Mucosa of descending colon (tissue), 3 donors: ENCODE data around the gene ANKFY1. TPM values are rescaled to one million over a fixed set of nuclear protein-coding genes. Genes with fewer than 3 reads are reported as not detected.
A peak's percentile ranks its signal among the peaks of the same experiment; 100 is the strongest.

Source experiments
- ATAC-seq: fragments of 200-7000 bp; cut with Tn5 transposase; one replicate; pipeline ENCODE4 v1.9.1; 2020; ENCODE audit warnings: mild to moderate bottlenecking, moderate library complexity
- DNase-seq, 3 donors: peaks; one replicate each; pipeline ENCODE4 v3.0.0-alpha.2; 2020
- H3K36me3 ChIP-seq: fragments of 200-600 bp; one replicate; pipeline ENCODE4 v1.8.0; 2021; ENCODE audit warnings: low read depth, mild to moderate bottlenecking
- H3K4me1 ChIP-seq: fragments of 200-600 bp; one replicate; pipeline ENCODE4 v1.8.0; 2021; ENCODE audit warnings: low read depth, mild to moderate bottlenecking
- H3K4me3 ChIP-seq: fragments of 200-600 bp; one replicate; pipeline ENCODE4 v1.8.0; 2021; ENCODE audit warnings: mild to moderate bottlenecking
- H3K9me3 ChIP-seq: fragments of 200-600 bp; one replicate; pipeline ENCODE4 v1.8.0; 2021; ENCODE audit warnings: mild to moderate bottlenecking
- intact Hi-C, 2 donors: fragments of 100-400 bp; cut with DNase I in 1 of 2; cut with micrococcal nuclease in 1 of 2; formaldehyde crosslinking; loops; one replicate each; pipeline versions ENCODE4 v1.11.0 to v1.11.1; 2022; cut with DNase I, micrococcal nuclease
- total RNA-seq, 3 donors: library from RNA; stranded (reverse); fragmentation: NEBNext Ultra II Directional in 2 of 3; extraction: Animal tissue kit (Norgen Biotek cat#: 25700) in 2 of 3; gene quantifications; one replicate each; pipeline versions ENCODE4 v1.2.1 to v1.2.4, GENCODE V29; 2021 to 2023
- TF ChIP-seq, protein P1 (sequence below): fragments of 200-600 bp; IDR thresholded peaks from one replicate; pipeline ENCODE4 v1.8.0; 2022; ENCODE audit warnings: antibody characterized with exemption, mild to moderate bottlenecking
- donor health status: DM: no; HTN: no; CAD: no; lungs with moderate emphysema.
- donor health status: DM: no; HTN: no; CAD: no.
- donor health status: DM: no; HTN: yes; CAD: no.

ANKFY1 gene
- total RNA-seq, 3 donors from 2014 or later: 52.0 to 94.3 (median 59.5) TPM

DNA sequence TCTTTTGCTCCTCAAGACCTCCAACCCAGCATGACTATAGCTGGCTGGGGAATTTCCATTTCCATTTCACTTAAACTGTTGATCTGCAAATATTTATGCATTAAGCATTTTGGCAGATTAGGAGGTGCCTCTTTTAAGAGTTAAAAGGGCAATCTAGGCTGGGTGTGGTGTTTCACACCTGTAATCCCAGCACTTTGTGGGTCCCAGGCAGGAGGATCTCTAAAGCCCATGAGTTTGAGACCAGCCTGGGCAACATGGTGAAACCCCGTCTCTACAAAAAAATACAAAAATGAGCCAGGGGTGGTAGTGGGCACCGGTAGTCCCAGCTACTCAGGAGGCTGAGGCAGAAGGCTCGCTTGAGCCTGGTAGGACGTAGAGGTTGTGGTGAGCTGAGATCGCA, 17.1 kb downstream of the ANKFY1 start:
- no peaks in the 10 kb centered on the region for H3K36me3 ChIP-seq
- peaks cover 40% of the 10 kb centered on the region for H3K4me1 ChIP-seq
- no peaks in the 10 kb centered on the region for H3K9me3 ChIP-seq
- TF ChIP-seq, protein P1, sequence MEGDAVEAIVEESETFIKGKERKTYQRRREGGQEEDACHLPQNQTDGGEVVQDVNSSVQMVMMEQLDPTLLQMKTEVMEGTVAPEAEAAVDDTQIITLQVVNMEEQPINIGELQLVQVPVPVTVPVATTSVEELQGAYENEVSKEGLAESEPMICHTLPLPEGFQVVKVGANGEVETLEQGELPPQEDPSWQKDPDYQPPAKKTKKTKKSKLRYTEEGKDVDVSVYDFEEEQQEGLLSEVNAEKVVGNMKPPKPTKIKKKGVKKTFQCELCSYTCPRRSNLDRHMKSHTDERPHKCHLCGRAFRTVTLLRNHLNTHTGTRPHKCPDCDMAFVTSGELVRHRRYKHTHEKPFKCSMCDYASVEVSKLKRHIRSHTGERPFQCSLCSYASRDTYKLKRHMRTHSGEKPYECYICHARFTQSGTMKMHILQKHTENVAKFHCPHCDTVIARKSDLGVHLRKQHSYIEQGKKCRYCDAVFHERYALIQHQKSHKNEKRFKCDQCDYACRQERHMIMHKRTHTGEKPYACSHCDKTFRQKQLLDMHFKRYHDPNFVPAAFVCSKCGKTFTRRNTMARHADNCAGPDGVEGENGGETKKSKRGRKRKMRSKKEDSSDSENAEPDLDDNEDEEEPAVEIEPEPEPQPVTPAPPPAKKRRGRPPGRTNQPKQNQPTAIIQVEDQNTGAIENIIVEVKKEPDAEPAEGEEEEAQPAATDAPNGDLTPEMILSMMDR: no peak
- no peak overlapping the region for H3K4me3 ChIP-seq
- no peak for ATAC-seq
- no peak for DNase-seq
- intact Hi-C loops: no loop called here

DNA sequence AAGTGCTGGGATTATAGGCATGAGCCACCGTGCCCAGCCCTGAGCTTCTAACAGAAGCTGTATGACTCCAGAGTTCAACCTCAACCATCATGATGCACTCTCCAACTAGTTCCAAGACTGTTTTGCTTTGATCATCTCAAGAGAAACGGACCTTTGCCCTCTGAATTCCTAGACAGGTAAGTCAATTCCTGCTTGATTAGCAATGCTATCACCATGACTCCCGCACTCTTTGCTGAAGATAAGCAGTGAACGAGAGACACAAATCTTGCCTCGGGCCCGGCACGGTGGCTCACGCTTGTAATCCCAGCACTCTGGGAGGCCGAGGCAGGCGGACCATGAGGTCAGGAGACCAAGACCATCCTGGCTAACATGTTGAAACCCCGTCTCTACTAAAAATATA, 22.2 kb downstream of the ANKFY1 start:
- TF ChIP-seq, protein P1: no peak
- H3K9me3 ChIP-seq: no peaks in the 10 kb centered on the region
- no peaks in the 10 kb centered on the region for H3K36me3 ChIP-seq
- intact Hi-C loops: no loop called here
- H3K4me1 ChIP-seq: peaks cover 6% of the 10 kb centered on the region
- peak; percentile 83 for ATAC-seq
- no peak overlapping the region for H3K4me3 ChIP-seq
- no peak for DNase-seq

DNA sequence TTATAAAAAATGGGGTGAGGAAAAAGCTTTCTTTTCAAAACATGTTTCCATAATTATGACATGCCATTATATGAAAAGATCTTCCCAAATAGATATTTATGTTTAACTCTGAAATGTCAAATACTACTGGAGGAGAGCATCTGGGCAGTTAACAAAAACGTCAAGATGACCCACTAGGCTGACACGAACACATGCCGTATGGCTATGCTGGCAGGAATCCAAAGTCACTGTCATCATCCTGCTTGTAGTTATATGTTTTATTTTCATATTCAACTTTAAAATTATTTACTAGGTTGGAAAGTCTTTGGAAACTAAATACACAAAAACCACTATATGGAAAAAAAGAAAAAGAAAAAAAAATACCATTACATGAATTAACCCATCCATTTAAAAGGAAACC, 27.3 kb downstream of the ANKFY1 start:
- H3K4me3 ChIP-seq: no peak overlapping the region
- no peak for ATAC-seq
- H3K4me1 ChIP-seq: no peaks in the 10 kb centered on the region
- no peaks in the 10 kb centered on the region for H3K9me3 ChIP-seq
- no peak for DNase-seq
- intact Hi-C loops: no loop called here
- no peaks in the 10 kb centered on the region for H3K36me3 ChIP-seq
- TF ChIP-seq, protein P1: no peak

DNA sequence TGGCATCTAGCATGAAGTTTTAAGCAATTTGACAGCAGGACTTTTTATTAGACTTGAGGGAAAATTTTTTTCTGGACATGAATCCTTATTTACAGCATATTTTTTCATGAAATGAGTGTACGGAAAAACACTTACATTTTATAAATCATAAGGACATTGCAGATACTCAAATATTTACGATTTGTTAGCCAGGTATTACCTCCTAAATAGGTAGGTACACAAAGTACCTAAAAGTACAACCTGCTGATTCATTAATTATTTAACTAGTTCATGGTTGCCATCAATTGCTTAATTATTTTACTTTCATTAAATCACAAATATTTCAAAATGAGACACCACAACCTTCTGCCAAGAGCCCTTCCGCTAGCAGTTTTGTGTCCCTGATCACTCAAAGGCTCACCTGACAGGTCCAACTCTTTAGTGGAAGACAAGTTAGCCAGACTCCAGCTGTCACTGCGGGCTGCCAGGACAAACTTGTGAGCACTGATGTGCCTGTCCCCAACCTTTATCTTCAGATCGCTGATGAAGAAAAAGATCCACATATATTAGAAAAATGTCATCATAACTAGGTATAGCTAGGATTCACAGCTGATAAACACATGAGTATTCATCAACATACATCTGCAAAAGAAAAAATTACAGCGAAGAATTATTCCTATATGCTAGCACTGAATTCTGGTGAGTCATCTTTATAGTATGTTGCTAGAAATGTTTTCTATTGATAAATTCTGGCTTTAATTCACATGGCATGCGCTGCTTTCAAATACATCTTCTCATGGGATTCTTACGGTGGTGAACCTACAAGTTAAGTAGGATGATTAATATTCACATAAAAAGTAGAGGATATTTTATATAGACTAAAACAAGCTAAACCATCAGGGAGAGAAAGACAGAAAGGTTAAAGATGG, 28.2 kb downstream of the ANKFY1 start:
- ATAC-seq: no peak
- intact Hi-C loops: no loop called here
- no peaks in the 10 kb centered on the region for H3K36me3 ChIP-seq
- no peak for DNase-seq
- TF ChIP-seq, protein P1: no peak
- H3K9me3 ChIP-seq: no peaks in the 10 kb centered on the region
- no peak overlapping the region for H3K4me3 ChIP-seq
- peaks cover 3% of the 10 kb centered on the region for H3K4me1 ChIP-seq

- TF ChIP-seq, protein P1: no peak
- Histone ChIP-seq H3K4me1 (peaks cover 7% of the 10 kb centered on the region), H3K9me3 (no peaks in the 10 kb centered on the region), H3K36me3 (no peaks in the 10 kb centered on the region), H3K4me3 (no peak overlapping the region)
- intact Hi-C loops: no loop called here
- ATAC-seq (no peak), DNase-seq (no peak)
These were observed 29.4 kb downstream of the ANKFY1 start for GRCh38 chr17:4234401-4234800.
